CD4-positive, alpha-beta T cell treated with Interferon gamma for 1 hour (primary cell): ENCODE results near the gene RTN4.

ENCODE experiments used
- DNase-seq: peaks from one replicate; pipeline ENCODE4 v3.0.0-alpha.2; 2020

RTN4 gene

GRCh38 chr2:54949431-54949830 is 100.8 kb downstream of the RTN4 start:
- no peak for DNase-seq

GRCh38 chr2:54948120-54948519 is 102.1 kb downstream of the RTN4 start:
- DNase-seq: no peak

- DNase-seq: no peak
Measured at GRCh38 chr2:54947646-54948045, 102.6 kb downstream of the RTN4 start.

GRCh38 chr2:54947136-54947535 is 103.1 kb downstream of the RTN4 start:
- no peak for DNase-seq

- no peak for DNase-seq
Measured at GRCh38 chr2:54946220-54946805, 103.9 kb downstream of the RTN4 start.

- DNase-seq: no peak
Measured at GRCh38 chr2:54945391-54946219, 104.6 kb downstream of the RTN4 start.

- no peak for DNase-seq
Measured at GRCh38 chr2:54944724-54945326, 105.4 kb downstream of the RTN4 start.

- DNase-seq: peak; percentile 33
Measured at GRCh38 chr2:54942373-54942772, 107.9 kb downstream of the RTN4 start.

- no peak for DNase-seq
Measured at GRCh38 chr2:54941248-54941984, 108.8 kb downstream of the RTN4 start.

GRCh38 chr2:54940723-54941122 is 109.5 kb downstream of the RTN4 start:
- DNase-seq: no peak

- no peak for DNase-seq
Measured at GRCh38 chr2:54939446-54940118, 110.7 kb downstream of the RTN4 start.

- no peak for DNase-seq
Measured at GRCh38 chr2:54936766-54937165, 113.5 kb downstream of the RTN4 start.

GRCh38 chr2:54935389-54935788 is 114.9 kb downstream of the RTN4 start:
- DNase-seq: no peak

- DNase-seq: no peak
Measured at GRCh38 chr2:54931473-54931872, 118.8 kb downstream of the RTN4 start.

GRCh38 chr2:54928719-54929118 is 121.5 kb downstream of the RTN4 start:
- DNase-seq: no peak

- DNase-seq: no peak
Measured at GRCh38 chr2:54927751-54928615, 122.3 kb downstream of the RTN4 start.

GRCh38 chr2:54927085-54927750 is 123.0 kb downstream of the RTN4 start:
- no peak for DNase-seq

- DNase-seq: no peak
Measured at GRCh38 chr2:54925022-54925421, 125.2 kb downstream of the RTN4 start.

GRCh38 chr2:54924121-54924520 is 126.1 kb downstream of the RTN4 start:
- no peak for DNase-seq
